Fibroblast of skin of right quadriceps (primary cell): ENCODE data around the gene PDE4D.
A peak's percentile ranks its signal among the peaks of the same experiment; 100 is the strongest.

Experiments
- DNase-seq: peaks from one replicate; pipeline ENCODE4 v3.0.0-alpha.2; 2013

The PDE4D gene

DNA sequence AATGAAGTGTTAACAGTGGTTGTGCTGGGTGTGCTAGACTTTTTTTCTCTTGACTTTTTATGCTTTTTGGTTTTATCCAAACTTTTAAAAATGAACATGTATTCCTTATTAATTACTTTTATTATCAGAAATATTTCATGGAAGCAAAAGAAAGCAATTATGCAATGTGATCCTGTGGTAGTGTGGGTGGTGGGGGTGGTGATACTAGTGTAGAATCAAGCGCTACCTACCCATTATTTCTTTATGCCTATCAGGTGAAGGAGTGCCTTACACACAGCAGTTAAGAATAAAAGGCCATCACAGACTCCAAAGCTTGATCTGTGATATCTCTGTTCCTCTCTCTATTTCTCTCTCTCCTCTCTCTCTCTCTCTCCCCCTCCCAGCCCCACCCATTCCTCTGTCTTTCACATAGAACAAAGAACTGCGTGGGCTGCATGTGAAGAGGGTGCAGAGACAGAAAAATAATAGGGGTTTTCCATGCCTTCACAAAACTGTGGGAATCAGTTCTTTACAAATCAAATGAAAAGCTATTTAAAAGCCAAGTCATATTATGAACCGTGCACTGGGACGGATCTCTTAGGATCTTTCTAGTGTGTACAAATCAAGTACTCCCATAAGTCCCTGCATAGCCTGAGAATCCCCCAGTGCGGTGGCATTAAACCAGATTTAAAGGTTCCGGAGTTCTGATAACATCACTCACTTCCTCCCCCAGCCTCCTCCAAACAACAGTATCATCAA lies 959.5 kb downstream of the PDE4D start:
- no peak for DNase-seq

DNA sequence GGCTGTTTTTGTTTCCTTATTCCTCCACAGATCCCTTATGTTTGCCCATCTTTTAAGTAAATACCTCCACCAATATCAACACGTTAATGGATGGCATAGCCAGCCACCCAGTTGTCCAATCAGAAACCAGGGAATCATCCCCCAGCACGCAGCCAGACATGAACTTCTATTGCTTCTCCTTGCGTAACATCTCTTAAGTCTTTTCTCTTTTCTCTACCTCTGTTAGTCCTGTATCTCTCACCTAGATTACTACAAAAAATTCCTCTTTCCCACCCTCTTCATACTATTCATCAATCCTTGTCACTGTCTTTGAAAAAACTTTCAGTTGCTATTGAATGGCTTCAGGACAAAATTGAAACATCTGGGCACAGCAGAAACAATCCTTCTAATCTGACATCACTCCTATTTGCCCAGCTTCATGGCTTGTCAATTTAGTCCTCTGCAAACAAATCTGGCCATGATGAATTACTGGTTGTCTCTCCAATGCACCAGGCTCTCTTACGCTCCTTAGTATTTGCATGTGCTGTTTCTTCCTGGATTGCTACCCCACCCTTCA lies 961.4 kb downstream of the PDE4D start:
- no peak for DNase-seq

DNA sequence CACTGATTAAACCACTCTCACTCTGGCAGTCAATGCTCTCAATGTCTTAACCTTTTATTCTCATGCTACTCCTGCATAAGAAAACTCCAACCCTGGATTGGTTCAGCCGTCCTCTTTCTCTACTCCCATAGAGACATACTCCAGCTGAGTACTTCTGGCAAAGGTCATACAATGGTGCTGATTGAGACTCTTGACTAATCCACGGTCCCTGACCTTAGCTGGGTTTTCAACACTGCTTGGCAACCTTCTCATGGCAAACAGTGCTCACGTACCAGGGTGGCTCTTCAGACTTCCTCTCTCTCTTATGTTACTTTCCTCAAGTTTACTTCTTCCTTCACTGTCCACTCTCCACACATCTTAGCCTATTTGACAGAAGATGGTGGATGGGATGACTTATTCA lies 963.0 kb downstream of the PDE4D start:
- DNase-seq = no peak

DNA sequence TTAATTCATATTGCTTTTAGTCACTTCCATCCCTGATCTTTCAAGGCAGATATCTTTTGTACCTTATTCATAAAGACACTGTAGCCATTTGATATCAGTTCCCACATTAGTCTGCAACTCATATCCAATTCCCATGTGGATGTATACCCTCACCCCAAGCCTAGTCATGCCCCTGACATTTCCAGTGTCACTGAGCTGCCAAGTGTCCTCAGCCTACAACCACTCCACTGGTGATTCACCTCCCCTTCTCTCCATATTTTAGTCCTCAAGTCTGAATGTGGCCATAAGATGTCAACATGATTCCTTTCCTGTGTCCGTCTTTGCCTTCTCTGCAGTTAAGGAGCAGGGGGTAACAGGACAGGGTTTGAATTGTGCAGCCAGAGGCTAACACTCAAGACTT lies 963.8 kb downstream of the PDE4D start:
- DNase-seq = no peak

DNA sequence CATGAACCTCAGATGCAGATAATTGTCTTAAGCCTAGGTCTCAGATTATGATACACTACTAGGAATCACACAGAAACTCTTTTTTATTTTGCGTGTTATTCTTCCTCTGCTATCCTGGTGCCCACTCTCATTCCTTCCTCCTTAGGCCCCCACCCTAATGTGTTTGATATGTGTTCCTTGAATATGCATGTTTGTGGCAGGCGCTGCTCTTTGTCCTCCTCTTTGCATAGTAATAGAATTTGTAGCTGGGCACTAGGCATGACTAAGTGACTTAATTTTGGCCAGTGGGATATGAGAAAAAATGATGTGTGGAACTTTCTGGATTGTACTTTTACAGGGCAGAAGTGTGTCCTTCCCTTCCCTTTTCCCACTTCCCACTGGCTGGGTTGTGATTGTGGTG lies 965.6 kb downstream of the PDE4D start:
- DNase-seq = no peak

DNA sequence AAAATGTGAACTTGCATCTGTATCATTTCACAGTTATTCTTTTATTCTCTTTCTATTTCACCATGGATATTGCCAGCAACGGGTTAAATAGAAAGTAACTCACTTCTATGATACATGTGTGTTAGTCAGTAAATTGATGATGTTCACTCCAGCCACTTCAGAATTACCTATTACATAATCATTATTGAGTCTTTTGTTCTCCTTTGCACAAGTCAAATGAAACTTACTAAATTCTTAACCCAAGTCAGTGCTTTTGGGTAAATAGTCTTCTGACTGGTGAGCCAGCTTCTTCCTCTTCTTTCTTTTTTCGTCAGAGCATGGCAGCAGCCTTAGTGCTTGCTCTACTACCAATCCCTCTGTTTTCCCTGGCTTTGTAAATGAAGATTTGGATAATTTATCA lies 966.3 kb downstream of the PDE4D start:
- DNase-seq = no peak

DNA sequence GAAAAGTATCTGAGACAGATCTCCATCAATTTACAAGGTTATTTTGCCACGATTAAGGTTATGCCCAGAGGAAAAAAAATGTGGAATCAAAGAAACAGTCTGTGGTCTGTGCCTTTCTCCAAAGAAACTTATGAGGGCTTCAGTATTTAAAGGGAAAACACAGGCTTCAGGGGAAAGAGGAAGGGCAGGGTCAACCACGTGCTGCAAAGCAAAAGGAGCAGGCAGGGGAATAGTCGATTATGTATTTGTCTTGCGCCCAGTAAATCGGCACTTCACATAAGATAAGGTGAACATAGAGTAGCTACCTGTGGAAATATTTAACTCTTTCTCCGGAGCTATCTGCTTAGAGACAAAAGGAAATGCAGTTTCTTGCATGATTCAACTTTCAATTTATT lies 967.0 kb downstream of the PDE4D start:
- no peak for DNase-seq

DNA sequence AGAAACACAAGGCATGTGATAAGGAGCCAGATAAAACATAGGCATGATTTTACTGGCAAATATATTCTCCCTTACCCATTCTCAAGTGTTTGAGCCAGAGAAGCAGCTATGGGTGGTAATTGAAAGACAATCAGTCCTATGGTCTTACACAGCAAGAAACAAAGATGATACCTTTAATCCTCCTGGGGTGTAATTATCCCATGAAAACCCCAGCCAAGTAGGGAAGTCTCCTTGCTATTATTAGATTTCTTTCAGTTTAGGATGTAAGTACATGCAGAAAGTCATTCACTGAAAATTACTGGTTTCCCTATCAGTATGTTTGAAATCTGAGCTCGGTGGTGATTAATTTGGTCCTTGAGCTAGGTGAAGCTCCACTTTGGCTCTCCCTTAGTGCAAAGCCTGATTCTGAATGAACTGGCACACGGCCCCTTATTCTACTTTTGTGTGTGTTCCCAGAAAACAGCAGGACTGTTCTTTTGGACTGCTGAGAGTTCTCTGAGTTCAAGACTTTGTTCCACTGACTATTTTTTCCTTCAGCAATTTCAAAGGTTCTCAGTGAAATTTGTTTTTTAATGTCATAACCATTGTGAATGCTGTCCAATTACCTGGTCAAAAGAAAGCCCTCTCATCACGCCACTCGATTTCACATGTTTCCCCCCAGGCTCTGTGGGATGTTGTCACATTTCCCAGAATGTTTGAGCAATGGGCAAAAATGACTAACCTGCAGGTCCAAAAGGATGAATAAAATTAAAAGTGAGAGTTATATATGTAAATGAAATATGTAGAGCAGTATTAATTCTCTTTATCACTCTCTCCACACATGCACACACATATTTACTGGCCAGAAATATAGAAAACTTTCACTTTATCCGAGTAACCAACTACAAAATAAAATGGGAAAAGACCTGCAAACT lies 967.6 kb downstream of the PDE4D start:
- no peak for DNase-seq

DNA sequence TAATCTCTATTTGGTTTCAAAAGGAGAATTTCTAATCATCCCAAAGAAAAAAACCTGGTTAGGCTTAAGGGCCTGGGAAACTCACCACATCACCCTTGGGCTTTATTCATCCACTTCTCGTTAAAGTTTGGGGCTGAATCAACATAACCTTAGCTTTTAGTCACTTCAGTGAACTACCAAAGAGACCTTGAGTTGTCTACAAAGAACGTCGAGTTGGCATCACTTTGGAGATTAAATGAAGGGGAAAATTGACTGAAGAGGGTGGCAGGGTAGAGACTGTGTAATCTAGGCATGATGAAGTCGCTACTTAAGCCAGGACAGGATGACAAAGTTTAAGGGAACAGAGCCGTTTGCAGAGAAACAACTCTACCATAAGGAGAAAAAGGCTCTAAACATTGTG lies 969.2 kb downstream of the PDE4D start:
- DNase-seq = peak; percentile 17

DNA sequence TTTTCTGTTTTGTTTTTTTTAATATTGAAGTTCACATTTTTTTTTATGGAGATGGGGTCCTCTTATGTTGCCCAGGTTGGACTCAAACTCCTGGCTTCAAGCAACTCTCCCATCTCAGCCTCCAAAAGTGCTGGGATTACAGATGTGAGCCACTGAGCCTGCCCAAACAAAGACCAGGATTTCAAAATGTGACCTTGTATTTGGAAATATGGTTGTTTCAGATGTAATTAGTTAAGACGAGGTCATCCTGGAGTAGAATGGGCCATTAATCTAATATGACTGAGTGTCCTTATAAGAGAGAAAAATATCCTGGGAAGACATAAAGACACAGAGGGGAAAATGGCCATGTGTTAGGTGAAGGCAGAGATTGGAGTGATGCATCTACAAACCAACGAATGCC lies 970.2 kb downstream of the PDE4D start:
- DNase-seq = no peak

DNA sequence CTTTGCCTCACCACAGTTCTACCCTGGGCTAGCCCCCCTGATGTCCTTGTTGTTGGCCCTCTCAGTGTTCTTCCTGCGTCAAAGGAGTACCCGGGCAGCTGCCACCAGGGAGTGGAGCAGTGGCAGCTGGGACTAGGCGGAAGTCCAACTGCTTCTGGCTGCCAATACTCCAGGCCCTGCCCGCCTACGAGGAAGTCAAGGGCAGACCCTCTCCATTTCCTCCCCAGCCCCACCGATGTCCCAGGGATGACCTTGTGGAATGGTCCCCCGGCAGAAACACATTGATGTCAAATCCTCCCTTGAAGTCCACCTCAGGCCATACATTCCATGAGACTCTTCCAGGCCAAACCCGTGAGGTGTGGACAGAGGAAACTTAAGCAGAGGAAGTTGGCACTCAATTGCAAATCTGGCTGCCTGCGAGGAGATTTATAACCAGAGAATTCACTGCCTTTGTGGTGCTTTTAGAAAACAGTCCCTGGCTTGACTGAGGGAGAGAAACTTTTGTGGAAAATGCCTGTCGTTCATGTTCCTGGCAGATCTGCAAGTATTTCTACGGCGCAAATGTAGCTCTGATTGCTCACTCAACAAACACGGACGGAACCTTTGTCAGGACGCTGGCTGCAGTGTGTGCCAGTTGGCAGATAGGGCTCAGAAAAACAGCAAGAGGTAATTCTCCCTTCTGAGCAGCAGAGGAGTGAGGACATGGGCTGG lies 970.9 kb downstream of the PDE4D start:
- peak; percentile 51 for DNase-seq

DNA sequence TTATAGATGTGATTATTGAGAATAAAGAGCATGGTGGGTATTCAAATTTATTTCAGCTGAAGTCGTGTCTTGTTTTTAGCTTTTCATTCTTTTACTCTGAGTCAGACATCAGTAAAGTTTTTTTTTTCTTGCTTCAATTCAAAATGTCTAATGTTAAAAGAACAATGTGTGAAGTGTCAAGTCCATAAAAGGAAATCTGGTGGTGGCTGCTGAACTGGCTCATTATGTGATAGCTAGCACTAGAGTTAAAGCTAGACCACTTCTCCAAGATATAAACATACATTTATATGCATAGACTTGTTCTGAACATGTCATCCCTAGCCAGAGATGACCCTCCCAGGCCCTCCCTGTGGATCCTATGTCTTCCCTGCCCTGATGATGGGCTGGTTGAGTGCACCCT lies 972.4 kb downstream of the PDE4D start:
- DNase-seq = peak; percentile 47

DNA sequence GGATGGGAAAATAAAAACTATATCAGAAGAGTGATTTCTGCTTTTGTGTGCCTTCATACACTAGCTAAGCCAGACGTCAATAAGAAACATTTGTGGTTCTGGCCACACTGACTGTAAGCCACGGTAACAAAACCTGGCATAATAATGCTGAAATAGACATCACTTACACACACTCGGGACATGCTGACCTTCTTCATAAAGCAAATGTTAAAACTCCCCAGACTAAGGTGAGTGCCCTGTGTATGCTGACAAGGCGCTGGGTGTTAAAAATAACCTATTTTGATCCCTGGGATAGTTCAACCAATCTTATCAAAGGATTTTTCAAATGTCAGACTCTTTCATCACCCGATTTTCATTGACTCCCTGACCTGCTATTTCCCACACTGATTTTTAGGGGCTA lies 973.7 kb downstream of the PDE4D start:
- DNase-seq = no peak
